Measurements from ENCODE around the gene NOS1.
"Not testable (repeated sequence)": the region's sequence is repeated elsewhere in the genome, so short reads cannot be mapped to it uniquely, and the experiment has no call there.

NOS1 gene

DNA sequence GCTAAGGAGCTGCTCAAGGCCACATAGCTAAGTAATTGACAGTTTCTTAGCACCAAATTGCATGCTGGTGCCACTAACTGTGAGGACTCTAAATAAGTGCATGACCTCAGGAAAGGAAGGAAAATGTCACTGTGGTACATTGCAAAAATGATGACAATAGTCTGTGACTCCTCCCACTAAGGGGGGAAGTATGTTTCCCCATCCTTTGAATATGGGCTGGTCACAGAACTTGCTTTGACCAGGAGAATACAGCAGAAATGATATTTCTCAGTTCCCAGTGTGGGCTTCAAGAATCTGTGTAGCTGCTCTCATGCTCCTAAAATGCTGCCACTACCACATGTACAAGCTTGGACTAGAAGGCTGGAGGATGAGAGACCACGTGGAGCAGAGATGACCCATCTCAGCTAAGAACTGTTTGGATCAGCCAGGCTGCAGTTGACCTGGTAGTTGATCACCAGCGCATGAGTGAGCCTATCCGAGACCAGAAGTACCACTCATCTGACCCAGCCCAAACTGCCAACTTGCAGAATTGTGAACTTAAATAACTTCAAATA, 42.2 kb upstream of the NOS1 start:
- Histone ChIP-seq H3K4me1 (ENCODE audit: insufficient read depth, poor library complexity, severe bottlenecking) (peaks cover 6% of the 10 kb centered on the region), H3K27ac (ENCODE audit: poor library complexity, severe bottlenecking) (no peak overlapping the region), H3K36me3 (ENCODE audit: low read depth) (no peaks in the 10 kb centered on the region), H3K9me3 (ENCODE audit: severe bottlenecking) (peaks cover 2% of the 10 kb centered on the region), H3K4me3 (ENCODE audit: severe bottlenecking) (no peak overlapping the region), H3K27me3 (ENCODE audit: insufficient read depth, poor library complexity, severe bottlenecking) (no peaks in the 10 kb centered on the region)
- TF ChIP-seq, protein P1, sequence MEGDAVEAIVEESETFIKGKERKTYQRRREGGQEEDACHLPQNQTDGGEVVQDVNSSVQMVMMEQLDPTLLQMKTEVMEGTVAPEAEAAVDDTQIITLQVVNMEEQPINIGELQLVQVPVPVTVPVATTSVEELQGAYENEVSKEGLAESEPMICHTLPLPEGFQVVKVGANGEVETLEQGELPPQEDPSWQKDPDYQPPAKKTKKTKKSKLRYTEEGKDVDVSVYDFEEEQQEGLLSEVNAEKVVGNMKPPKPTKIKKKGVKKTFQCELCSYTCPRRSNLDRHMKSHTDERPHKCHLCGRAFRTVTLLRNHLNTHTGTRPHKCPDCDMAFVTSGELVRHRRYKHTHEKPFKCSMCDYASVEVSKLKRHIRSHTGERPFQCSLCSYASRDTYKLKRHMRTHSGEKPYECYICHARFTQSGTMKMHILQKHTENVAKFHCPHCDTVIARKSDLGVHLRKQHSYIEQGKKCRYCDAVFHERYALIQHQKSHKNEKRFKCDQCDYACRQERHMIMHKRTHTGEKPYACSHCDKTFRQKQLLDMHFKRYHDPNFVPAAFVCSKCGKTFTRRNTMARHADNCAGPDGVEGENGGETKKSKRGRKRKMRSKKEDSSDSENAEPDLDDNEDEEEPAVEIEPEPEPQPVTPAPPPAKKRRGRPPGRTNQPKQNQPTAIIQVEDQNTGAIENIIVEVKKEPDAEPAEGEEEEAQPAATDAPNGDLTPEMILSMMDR (IDR thresholded peaks at IDR 0.05; ENCODE audit: poor library complexity, severe bottlenecking), result no peak
- no peak for ATAC-seq (ENCODE audit: low read depth)
- no peak for DNase-seq (ENCODE audit: low spot score)

DNA sequence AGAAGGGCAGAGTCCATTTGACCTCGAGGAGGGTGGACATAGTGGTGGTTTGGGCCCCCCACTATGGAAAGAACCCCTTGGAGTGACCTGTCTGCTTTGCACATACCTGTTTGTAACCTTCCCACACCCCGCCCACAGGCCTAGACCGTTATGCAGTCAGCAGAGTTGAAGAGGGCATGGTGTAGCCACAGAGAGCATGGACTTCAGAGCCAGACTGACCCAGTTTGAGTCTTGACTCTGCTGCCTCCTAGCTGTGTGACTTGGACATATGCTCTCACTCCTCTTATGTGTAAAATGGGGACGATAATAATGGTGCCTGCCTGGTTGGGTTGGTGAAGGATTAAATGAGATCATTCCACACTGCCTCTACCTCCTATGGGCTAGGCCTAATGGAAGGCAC, 40.9 kb upstream of the NOS1 start:
- Histone ChIP-seq H3K27ac (ENCODE audit: poor library complexity, severe bottlenecking) (no peak overlapping the region), H3K4me1 (ENCODE audit: insufficient read depth, poor library complexity, severe bottlenecking) (no peaks in the 10 kb centered on the region), H3K27me3 (ENCODE audit: insufficient read depth, poor library complexity, severe bottlenecking) (no peaks in the 10 kb centered on the region), H3K9me3 (ENCODE audit: severe bottlenecking) (peaks cover 2% of the 10 kb centered on the region), H3K4me3 (ENCODE audit: severe bottlenecking) (no peak overlapping the region), H3K36me3 (ENCODE audit: low read depth) (no peaks in the 10 kb centered on the region)
- TF ChIP-seq, protein P1 (IDR thresholded peaks at IDR 0.05; ENCODE audit: poor library complexity, severe bottlenecking), result no peak
- DNase-seq (ENCODE audit: low spot score) (no peak), ATAC-seq (ENCODE audit: low read depth) (no peak)

DNA sequence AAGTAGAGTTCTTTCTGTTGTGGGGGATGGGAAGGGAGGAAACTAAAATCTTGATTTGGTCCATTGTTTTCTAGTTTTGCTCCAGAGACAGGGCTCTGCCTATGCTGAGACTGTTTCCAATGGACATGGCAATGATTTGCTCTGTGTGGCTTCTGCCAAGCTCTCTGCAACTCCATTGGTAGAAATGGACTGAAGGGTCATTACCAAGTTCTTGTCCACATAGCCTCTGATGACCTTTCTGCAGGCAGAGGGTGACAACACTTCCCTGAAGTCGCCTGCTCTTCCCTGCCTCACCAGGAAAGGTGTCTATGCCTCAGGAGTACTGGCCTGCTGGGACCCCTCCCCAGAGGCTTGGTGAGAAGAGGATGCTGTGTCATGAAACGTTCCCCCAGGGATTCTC, 39.5 kb upstream of the NOS1 start:
- Histone ChIP-seq H3K27me3 (ENCODE audit: insufficient read depth, poor library complexity, severe bottlenecking) (no peaks in the 10 kb centered on the region), H3K9me3 (ENCODE audit: severe bottlenecking) (peaks cover 2% of the 10 kb centered on the region), H3K4me1 (ENCODE audit: insufficient read depth, poor library complexity, severe bottlenecking) (no peaks in the 10 kb centered on the region), H3K36me3 (ENCODE audit: low read depth) (no peaks in the 10 kb centered on the region), H3K4me3 (ENCODE audit: severe bottlenecking) (no peak overlapping the region), H3K27ac (ENCODE audit: poor library complexity, severe bottlenecking) (no peak overlapping the region)
- ATAC-seq (ENCODE audit: low read depth) (no peak), DNase-seq (ENCODE audit: low spot score) (no peak)
- TF ChIP-seq, protein P1 (IDR thresholded peaks at IDR 0.05; ENCODE audit: poor library complexity, severe bottlenecking), result no peak

DNA sequence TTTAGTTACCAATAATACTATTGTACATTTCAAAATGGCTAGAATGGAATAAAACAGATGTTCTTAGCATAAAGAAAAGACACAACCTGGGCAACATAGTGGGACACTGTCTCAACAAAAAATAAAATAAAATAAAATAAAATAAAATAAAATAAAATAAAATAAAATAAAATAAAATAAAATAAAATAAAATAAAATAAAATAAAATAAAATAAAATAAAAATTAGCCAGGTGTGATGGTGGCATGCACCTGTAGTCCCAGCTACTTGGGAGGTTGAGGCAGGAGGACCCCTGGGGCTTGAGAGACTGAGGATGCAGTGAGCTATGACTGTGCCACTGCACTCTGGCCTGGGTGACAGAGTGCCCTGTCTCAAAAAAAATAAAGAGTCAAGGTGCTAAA, 37.1 kb upstream of the NOS1 start:
- not testable (repeated sequence) for ATAC-seq (ENCODE audit: low read depth); H3K27ac ChIP-seq (ENCODE audit: poor library complexity, severe bottlenecking); H3K36me3 ChIP-seq (ENCODE audit: low read depth); H3K4me3 ChIP-seq (ENCODE audit: severe bottlenecking); H3K9me3 ChIP-seq (ENCODE audit: severe bottlenecking); DNase-seq (ENCODE audit: low spot score); H3K27me3 ChIP-seq (ENCODE audit: insufficient read depth, poor library complexity, severe bottlenecking); H3K4me1 ChIP-seq (ENCODE audit: insufficient read depth, poor library complexity, severe bottlenecking)

DNA sequence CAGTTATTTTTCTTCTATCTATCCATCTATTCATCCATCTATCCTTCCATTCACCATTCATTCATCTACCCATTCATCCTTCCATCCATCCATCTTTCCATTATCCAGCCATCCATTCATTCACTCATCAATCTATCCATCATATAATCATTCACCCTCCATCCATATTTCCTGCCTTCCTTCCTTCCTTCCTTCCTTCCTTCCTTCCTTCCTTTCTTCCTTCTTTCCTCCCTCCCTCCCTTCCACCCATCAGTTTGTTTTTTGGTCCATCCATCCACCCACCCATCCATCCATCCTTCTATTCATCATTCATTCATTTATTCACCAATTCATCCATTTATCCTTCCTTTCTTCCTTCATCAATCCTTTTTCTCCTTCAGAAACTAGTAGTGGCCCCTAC, 34.3 kb upstream of the NOS1 start:
- Histone ChIP-seq H3K27ac (ENCODE audit: poor library complexity, severe bottlenecking) (no peak overlapping the region), H3K36me3 (ENCODE audit: low read depth) (no peaks in the 10 kb centered on the region), H3K27me3 (ENCODE audit: insufficient read depth, poor library complexity, severe bottlenecking) (no peaks in the 10 kb centered on the region), H3K9me3 (ENCODE audit: severe bottlenecking) (no peaks in the 10 kb centered on the region), H3K4me3 (ENCODE audit: severe bottlenecking) (no peak overlapping the region), H3K4me1 (ENCODE audit: insufficient read depth, poor library complexity, severe bottlenecking) (no peaks in the 10 kb centered on the region)
- ATAC-seq (ENCODE audit: low read depth) (no peak), DNase-seq (ENCODE audit: low spot score) (no peak)
- TF ChIP-seq, protein P1 (IDR thresholded peaks at IDR 0.05; ENCODE audit: poor library complexity, severe bottlenecking), result no peak
